ENCODE results near the gene HSFX3.
"Not testable (repeated sequence)": the region's sequence is repeated elsewhere in the genome, so short reads cannot be mapped to it uniquely, and the experiment has no call there.

The HSFX3 gene

GRCh38 chrX:149549701-149550100, at the start of gene HSFX3:
HSFX3 (minus strand) TSS chrX:149549924; CDS start chrX:149549852, 72 bp downstream.
- DNase-seq; in situ Hi-C loops (cut with HindIII; ENCODE audit: low pct_ligation_motif_present, low pct_unique_long_range_greater_than_20kb, low sequenced_read_pairs): not testable (repeated sequence)

- DNase-seq; in situ Hi-C loops (cut with HindIII; ENCODE audit: low pct_ligation_motif_present, low pct_unique_long_range_greater_than_20kb, low sequenced_read_pairs): not testable (repeated sequence)
Observed at GRCh38 chrX:149598603-149599002, 48.9 kb upstream of the HSFX3 start.

GRCh38 chrX:149595943-149596342, 46.2 kb upstream of the HSFX3 start:
- DNase-seq; in situ Hi-C loops (cut with HindIII; ENCODE audit: low pct_ligation_motif_present, low pct_unique_long_range_greater_than_20kb, low sequenced_read_pairs): not testable (repeated sequence)

GRCh38 chrX:149595214-149595613, 45.5 kb upstream of the HSFX3 start, which contains the start of gene HSFX2:
HSFX2 (minus strand) TSS chrX:149595314; CDS start chrX:149594700, 614 bp downstream.
- in situ Hi-C loops (cut with HindIII; ENCODE audit: low pct_ligation_motif_present, low pct_unique_long_range_greater_than_20kb, low sequenced_read_pairs) = not testable (repeated sequence)

GRCh38 chrX:149590993-149591392, 41.3 kb upstream of the HSFX3 start:
- in situ Hi-C loops (cut with HindIII; ENCODE audit: low pct_ligation_motif_present, low pct_unique_long_range_greater_than_20kb, low sequenced_read_pairs); DNase-seq: not testable (repeated sequence)

More at GRCh38 chrX:149595214-149595613, 45.5 kb upstream of the HSFX3 start, which contains the start of gene HSFX2:
- DNase-seq = not testable (repeated sequence)

- DNase-seq; in situ Hi-C loops (cut with HindIII; ENCODE audit: low pct_ligation_motif_present, low pct_unique_long_range_greater_than_20kb, low sequenced_read_pairs): not testable (repeated sequence)
Observed at GRCh38 chrX:149587359-149587758, 37.6 kb upstream of the HSFX3 start, which contains the start of gene MAGEA9B. MAGEA9B (minus strand) TSS chrX:149587459; CDS start chrX:149583179, 4,280 bp downstream.

GRCh38 chrX:149585631-149586030, 35.9 kb upstream of the HSFX3 start:
- in situ Hi-C loops (cut with HindIII; ENCODE audit: low pct_ligation_motif_present, low pct_unique_long_range_greater_than_20kb, low sequenced_read_pairs); DNase-seq: not testable (repeated sequence)

GRCh38 chrX:149573456-149573855, 23.7 kb upstream of the HSFX3 start:
- in situ Hi-C loops (cut with HindIII; ENCODE audit: low pct_ligation_motif_present, low pct_unique_long_range_greater_than_20kb, low sequenced_read_pairs); DNase-seq: not testable (repeated sequence)

GRCh38 chrX:149572743-149573142, 23.0 kb upstream of the HSFX3 start:
- no peak for DNase-seq
- in situ Hi-C loops (cut with HindIII; ENCODE audit: low pct_ligation_motif_present, low pct_unique_long_range_greater_than_20kb, low sequenced_read_pairs) = no loop called here

GRCh38 chrX:149571770-149572169, 22.0 kb upstream of the HSFX3 start:
- in situ Hi-C loops (cut with HindIII; ENCODE audit: low pct_ligation_motif_present, low pct_unique_long_range_greater_than_20kb, low sequenced_read_pairs) = no loop called here
- DNase-seq = no peak

GRCh38 chrX:149570668-149571067, 20.9 kb upstream of the HSFX3 start:
- no peak for DNase-seq
- in situ Hi-C loops (cut with HindIII; ENCODE audit: low pct_ligation_motif_present, low pct_unique_long_range_greater_than_20kb, low sequenced_read_pairs) = no loop called here

GRCh38 chrX:149569770-149570169, 20.0 kb upstream of the HSFX3 start:
- no peak for DNase-seq
- in situ Hi-C loops (cut with HindIII; ENCODE audit: low pct_ligation_motif_present, low pct_unique_long_range_greater_than_20kb, low sequenced_read_pairs) = no loop called here

GRCh38 chrX:149568701-149569296, 19.1 kb upstream of the HSFX3 start:
- no peak for DNase-seq
- in situ Hi-C loops (cut with HindIII; ENCODE audit: low pct_ligation_motif_present, low pct_unique_long_range_greater_than_20kb, low sequenced_read_pairs) = no loop called here

- no peak for DNase-seq
- in situ Hi-C loops (cut with HindIII; ENCODE audit: low pct_ligation_motif_present, low pct_unique_long_range_greater_than_20kb, low sequenced_read_pairs) = no loop called here
Observed at GRCh38 chrX:149567621-149568417, 18.1 kb upstream of the HSFX3 start.

GRCh38 chrX:149563359-149563758, 13.6 kb upstream of the HSFX3 start:
- in situ Hi-C loops (cut with HindIII; ENCODE audit: low pct_ligation_motif_present, low pct_unique_long_range_greater_than_20kb, low sequenced_read_pairs) = no loop called here
- DNase-seq = no peak

GRCh38 chrX:149555251-149555650, 5.5 kb upstream of the HSFX3 start:
- DNase-seq; in situ Hi-C loops (cut with HindIII; ENCODE audit: low pct_ligation_motif_present, low pct_unique_long_range_greater_than_20kb, low sequenced_read_pairs): not testable (repeated sequence)

- DNase-seq; in situ Hi-C loops (cut with HindIII; ENCODE audit: low pct_ligation_motif_present, low pct_unique_long_range_greater_than_20kb, low sequenced_read_pairs): not testable (repeated sequence)
Observed at GRCh38 chrX:149551939-149552248, 2.2 kb upstream of the HSFX3 start.

- DNase-seq; in situ Hi-C loops (cut with HindIII; ENCODE audit: low pct_ligation_motif_present, low pct_unique_long_range_greater_than_20kb, low sequenced_read_pairs): not testable (repeated sequence)
Observed at GRCh38 chrX:149551245-149551938, 1.7 kb upstream of the HSFX3 start.

GRCh38 chrX:149550454-149550853, 730 bp upstream of the HSFX3 start:
- in situ Hi-C loops (cut with HindIII; ENCODE audit: low pct_ligation_motif_present, low pct_unique_long_range_greater_than_20kb, low sequenced_read_pairs) = not testable (repeated sequence)

More at GRCh38 chrX:149550454-149550853, 730 bp upstream of the HSFX3 start:
- DNase-seq = not testable (repeated sequence)

All from ACHN (cell line).